NB4 (cell line): ENCODE measurements around the gene UPK1B.

Experiments used
- CTCF ChIP-seq: IDR thresholded peaks from one replicate; pipeline ENCODE4 v1.5.1; 2012; ENCODE audit warnings: low read depth, low read length
- MAX ChIP-seq: IDR thresholded peaks from 2 replicates; pipeline ENCODE4 v1.6.1; 2011; ENCODE audit warnings: low read depth, low read length

- TF ChIP-seq CTCF, result no peak
- no peak for TF ChIP-seq MAX
Measured at GRCh38 chr3:119170821-119171220, 2.6 kb upstream of the UPK1B start.
